Stomach (tissue), 4 donors: Measurements from ENCODE around the gene UNC5B.

Experiments used
- EP300 ChIP-seq: sonication (generic); formaldehyde crosslinking; IDR thresholded peaks from one replicate; pipeline ENCODE4 v1.6.1; 2017; ENCODE audit warnings: antibody characterized with exemption
- TF ChIP-seq, protein P1 (sequence below), 7 experiments: fragments of 450-650 bp in 4 of 7; fragments of 200-600 bp in 3 of 7; sonication (generic) in 3 of 7; IDR thresholded peaks; one replicate each; pipeline ENCODE4 v1.5.1; 2016 to 2019; ENCODE audit warnings: antibody characterized with exemption in 7 of 7, control low read depth in 2 of 7, mild to moderate bottlenecking in 1 of 7

DNA sequence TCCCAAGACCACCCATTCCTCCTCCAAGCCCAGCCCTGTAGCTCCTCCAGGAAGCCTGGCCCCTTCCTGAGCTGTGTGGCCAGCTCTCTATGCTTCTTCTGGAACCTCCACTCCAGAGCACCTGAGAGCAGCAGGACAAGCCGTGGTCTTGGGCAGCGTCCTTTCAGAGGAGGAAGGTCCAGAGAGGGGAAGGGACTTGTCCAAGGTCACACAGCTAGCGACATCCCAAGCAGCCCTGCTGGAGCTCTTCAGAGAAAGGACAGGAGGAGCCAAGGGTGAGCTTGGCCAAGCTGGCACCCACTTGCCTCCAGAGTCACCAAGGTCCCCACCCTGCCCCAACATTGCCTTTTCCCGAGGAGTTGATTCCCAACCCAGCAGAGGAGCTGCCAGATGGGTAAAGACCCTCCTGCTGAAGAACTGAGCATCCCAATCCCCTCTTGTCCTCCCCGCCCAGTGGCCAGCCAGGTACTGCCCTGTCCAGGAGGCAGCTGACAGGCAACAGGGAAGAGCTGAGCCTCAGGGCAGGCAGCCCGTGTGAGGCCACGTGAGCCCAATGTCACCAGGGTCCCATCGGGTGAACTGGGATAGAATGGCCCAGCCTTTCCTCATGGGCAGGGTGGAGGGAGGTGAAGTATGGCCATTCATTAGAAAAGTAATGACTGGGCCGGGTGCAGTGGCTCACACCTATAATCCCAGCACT, 46.2 kb downstream of the UNC5B start:
- TF ChIP-seq EP300 = no peak
- TF ChIP-seq, protein P1, sequence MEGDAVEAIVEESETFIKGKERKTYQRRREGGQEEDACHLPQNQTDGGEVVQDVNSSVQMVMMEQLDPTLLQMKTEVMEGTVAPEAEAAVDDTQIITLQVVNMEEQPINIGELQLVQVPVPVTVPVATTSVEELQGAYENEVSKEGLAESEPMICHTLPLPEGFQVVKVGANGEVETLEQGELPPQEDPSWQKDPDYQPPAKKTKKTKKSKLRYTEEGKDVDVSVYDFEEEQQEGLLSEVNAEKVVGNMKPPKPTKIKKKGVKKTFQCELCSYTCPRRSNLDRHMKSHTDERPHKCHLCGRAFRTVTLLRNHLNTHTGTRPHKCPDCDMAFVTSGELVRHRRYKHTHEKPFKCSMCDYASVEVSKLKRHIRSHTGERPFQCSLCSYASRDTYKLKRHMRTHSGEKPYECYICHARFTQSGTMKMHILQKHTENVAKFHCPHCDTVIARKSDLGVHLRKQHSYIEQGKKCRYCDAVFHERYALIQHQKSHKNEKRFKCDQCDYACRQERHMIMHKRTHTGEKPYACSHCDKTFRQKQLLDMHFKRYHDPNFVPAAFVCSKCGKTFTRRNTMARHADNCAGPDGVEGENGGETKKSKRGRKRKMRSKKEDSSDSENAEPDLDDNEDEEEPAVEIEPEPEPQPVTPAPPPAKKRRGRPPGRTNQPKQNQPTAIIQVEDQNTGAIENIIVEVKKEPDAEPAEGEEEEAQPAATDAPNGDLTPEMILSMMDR (IDR thresholded peaks at IDR 0.05) = no peak
